ENCODE measurements around the gene INSIG2.
"Not testable (repeated sequence)": the region's sequence is repeated elsewhere in the genome, so short reads cannot be mapped to it uniquely, and the experiment has no call there.

INSIG2 gene

GRCh38 chr2:118061135-118061955 is 26.9 kb upstream of the INSIG2 start:
- DNase-seq (ENCODE audit: low read depth) = no peak

DNA sequence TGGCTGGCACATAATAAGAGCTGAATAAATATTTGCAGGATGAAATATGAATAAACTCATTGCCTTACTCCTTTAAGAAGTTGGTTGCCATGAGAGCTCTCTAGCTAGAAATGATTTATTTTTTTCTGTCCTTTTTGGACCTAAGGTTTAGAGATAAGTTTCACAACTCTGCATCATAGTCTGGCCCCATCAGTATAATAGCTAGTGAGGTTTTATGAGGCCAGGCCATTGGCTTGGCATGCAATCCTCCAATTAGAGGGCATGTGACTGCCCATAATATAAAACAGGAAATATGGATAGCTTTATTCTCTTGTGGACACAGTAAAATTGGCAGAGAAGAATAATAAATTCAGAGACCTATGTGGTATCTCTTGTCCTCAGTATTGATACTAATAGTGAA is 26.2 kb upstream of the INSIG2 start:
- DNase-seq (ENCODE audit: low read depth) = no peak

DNA sequence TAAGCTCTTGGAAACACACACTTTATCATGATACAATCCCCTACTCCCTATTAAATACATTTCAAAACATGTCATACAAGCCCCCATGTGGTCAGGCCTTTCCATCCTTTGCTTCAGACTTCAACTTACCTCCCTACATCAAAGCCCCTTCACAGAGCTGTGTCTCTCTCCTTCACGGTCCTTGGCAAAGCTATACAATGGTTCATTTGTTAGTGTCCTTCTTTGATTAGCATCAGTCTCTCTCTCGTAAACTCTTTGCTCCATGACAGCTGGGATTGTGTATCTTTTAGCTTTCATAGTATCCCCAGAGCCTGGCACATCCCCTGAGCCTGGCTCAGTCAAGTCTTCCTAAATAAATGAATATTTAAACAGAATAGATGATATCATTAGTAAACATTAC is 25.6 kb upstream of the INSIG2 start:
- DNase-seq (ENCODE audit: low read depth) = no peak

DNA sequence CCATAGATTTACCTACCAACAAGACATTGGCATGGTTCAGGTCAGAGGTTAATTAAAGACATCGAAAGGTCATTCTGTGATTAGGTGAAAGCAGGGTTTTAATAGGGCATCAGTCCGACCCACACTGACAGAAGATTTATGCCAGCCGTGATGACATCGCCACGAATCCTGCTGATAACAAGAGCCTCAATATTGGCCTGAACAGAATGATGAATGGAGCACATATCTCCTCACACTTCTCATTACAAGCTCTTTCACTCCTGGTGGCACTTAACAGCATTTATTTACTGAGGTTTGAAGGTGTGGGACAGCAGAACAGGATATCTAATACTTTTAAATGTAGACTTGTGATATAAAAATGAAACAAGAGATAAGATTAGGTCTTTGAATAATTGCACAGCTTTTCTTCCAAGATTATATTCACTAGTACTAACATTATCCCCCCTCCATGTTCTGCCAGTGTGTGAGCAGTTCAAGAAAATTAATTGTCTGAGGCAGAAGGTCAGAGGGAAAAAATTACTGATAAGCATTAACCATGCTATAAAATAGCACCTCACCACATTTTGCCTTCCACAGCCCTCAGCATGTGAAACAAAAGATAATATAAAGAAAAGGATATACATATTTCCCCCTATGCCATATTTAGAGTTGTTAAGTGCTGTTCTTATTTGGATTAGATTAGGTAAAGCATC is 23.1 kb upstream of the INSIG2 start:
- no peak for DNase-seq (ENCODE audit: low read depth)

DNA sequence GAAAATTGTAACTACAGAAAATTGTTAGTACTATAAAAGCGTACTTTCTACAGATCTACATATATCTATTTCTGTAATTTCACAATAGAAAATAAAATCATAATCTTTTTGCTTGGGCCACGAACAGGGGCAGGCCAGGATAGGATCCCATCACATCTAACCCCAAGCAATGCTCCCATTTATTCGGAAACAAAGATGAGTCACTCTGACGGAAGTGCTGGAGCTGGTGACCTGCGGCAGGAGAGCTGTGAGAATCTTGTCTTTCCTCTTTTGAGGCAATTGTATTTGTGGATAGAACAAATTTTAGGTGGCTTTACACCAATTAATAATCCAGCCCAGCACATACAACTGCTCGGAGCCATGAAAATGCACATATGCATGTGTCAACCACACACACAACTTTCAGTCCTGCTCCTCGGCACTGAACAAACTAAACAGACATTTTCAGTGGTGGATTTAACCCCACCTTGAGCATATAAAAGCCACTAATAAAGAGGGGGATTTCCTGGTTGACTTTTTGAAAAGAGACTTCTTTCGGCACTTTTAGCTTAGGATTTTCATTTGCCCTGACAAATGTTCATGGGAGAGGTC is 22.3 kb upstream of the INSIG2 start:
- DNase-seq (ENCODE audit: low read depth) = no peak

DNA sequence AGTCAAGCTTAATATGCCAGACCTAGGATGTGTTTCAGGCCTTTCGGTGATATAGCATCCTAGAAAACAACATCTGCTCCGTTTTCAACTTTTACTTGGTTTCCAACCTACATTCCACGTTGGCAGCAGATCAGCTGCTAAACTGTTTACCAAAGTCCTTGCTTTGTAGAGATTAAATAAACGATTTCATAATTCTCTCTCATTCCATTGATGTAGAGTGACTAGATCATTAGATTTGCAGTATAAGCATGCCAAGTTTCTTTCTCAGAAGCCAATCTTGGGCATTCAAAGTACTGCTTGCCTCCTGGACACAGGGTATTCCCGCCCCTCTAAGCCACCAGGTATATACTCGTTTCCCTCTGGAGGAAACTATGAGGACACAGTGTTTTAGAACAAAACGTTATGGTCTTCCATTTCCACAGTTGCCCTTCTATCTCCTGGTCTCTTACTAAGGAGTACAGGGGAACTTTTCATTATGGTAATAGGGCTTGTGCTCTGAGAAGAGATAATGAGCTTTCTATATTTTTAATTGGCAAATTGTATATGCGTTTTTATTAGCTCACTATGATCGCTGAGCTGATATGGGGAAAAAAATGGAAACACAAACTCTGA is 10.5 kb upstream of the INSIG2 start:
- DNase-seq (ENCODE audit: low read depth) = no peak

DNA sequence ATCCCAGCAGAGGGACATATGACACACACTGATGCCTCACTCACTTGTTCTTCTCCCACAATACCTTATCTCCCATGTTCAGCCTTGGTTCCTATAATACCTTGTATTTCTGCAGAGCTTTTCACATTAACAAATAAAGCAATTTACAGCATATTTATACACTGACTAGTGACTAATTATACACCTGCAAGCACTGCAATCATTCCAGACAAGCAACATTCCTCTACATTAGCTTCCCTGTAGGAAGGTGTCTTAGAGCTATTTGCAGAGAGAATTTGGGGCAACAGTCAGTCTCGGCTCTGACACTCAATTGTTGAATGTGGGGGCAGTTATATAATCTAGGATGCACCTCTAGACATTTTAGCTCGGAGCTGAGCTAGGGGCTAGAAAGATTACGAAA is 9.5 kb upstream of the INSIG2 start:
- no peak for DNase-seq (ENCODE audit: low read depth)

GRCh38 chr2:118084491-118085089 is 3.7 kb upstream of the INSIG2 start:
- no peak for DNase-seq (ENCODE audit: low read depth)

DNA sequence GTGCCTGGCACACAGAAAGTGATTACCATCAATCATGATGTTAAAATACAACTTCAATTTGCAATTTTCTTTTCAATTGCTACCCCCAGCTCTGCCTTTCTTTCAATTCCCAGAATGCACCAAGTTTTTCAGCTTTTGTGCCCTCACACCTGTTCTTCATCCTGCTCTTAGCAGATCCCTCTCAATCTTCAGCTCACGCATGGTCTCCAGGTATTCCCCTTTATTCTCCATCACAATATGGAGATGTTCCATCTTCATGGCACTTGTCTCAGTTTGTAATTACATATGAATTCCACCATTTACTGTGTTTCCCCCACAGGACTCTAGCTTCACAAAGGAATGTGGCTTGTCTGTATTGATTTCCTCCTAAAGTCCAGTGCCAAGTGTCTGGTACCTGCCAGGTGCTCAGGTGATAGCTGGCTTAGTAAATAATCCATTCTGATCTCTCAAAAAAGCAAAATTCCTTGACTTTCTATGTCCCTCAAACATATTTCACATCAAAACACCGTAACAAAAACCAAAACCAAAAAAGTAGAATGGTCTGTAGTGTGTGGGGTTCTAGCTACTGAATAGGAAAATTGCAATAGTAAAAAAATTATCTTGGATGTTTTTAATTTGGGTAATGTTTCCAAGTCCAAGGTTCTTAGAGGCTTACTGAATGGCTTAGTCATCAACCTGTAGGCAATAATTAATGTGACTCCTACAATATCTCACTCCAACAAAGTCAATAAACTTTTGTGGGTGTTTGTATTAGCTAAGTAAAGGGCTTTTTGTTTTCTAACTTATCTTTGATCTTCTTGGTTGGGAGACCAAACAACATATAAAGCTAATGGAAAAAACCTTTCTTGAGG is 2.9 kb upstream of the INSIG2 start:
- DNase-seq (ENCODE audit: low read depth) = no peak

GRCh38 chr2:118086024-118086633 is 2.1 kb upstream of the INSIG2 start:
- DNase-seq (ENCODE audit: low read depth) = no peak

DNA sequence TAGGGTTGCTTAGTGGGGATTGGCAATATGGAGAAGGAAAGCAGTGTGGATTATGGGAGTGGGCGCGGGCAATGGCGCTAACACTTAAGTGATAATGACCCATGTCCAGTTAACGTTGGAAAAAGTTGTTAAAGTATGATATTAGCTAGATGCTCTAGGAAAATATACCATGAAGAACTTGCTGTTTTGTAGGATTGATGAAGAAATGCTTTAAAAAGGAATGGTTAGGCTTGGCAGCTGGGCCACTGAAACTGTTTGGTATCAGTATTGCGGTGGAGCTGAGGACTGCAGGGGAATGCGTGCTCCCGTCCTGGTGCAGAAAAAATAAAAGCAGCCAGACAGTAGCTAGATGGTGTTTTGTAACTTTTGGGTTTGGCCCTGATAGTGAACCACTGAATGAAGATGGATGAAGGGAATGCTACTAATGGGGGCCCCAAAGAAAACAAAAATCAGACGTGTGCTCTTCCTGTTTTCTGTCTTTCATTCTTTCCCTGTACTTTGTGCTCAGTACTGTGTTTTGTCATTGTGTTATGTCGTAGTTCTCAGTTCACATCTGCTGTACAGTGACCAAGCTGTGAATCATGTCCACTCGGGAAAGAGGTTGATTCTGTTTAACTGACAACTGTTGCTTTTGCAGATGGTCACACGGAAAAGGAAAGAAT is 999 bp downstream of the INSIG2 start:
- DNase-seq (ENCODE audit: low read depth) = no peak

DNA sequence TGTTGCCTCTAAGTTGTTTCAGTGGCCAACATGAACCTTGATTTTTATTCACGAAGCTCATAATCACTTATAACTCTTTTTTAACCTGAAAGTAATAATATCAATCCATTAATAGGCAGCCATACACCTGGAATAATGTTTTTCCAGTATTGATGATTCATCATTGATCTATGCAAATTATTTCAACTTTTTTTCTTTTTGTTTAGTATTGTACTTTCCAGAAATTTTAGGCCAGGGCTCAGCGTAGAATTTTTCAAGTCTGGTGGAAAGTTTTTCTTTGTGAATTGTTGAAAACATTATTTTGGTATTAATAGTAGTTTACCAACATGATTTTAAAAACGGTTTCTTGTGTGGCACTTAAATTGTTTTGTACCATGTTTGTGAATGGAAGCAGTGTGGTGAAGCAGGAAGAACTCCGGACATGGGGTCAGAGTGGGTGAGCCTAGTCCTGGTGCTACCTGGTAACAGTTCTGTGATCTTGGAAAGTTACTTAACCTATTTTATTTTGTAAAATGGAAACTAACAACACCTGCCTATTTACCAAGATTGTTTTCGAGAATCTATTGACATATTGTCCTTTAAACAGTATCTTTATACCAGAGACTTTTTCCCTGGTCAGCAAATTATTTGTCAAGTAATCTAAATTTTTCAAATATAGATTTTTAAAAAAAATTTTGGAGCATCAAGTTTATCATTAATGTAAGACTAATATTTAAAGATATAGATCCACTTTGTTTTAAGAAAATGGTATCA is 2.3 kb downstream of the INSIG2 start:
- DNase-seq (ENCODE audit: low read depth) = no peak

- DNase-seq (ENCODE audit: low read depth) = no peak
These were observed 2.8 kb downstream of the INSIG2 start for GRCh38 chr2:118091140-118091478.

- no peak for DNase-seq (ENCODE audit: low read depth)
These were observed 3.4 kb downstream of the INSIG2 start for GRCh38 chr2:118091631-118092030.

DNA sequence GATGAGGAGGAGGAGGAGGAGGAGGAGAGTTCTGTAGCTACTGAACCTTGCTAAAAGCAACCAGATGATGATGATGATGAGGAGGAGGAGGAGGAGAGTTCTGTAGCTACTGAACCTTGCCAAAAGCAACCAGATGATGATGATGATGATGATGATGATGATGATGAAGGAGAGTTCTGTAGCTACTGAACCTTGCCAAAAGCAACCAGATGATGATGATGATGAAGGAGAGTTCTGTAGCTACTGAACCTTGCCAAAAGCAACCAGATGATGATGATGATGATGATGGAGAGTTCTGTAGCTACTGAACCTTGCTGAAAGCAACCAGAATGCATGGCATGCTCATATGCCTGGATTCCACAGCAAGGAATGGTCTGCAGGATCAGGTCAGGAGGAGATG is 5.8 kb downstream of the INSIG2 start:
- DNase-seq (ENCODE audit: low read depth) = not testable (repeated sequence)

DNA sequence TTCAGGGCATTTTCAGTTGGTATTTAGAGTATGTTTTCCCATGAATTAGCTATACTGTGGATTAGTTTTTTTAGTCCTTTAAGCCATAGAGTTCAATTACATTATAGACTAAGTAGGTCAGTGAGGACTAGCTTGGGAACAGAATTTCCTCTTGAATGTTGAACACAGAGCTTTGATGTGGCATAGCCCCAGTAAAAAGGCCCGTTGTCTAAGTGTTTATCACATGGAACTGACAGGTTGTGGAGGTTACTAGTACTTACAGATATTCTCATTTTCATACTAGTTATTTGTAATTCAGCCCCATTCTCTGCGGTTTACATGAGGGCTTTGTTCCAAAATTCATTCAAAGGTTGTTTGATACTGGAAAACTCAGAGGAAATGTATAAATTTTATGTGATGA is 6.2 kb downstream of the INSIG2 start:
- DNase-seq (ENCODE audit: low read depth) = no peak

DNA sequence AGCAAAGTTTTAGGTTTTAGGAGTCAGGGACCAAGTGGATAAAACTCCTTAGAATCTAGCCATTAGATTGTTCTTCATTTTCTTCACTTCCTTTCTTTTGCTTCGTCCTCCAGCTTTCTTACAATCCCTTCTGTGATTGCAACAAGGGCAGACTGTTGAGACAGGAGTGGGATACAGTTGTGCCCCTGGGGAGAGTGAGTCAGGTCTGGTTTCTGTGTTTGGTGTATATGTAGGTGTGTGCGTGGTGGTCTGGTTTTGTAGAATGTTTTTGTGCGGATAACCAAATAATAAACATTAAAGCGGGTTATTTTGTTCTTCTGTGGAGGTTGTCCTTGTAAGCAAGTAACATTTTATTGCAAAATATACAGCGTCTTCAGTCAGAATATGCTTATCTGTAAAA is 7.3 kb downstream of the INSIG2 start:
- DNase-seq (ENCODE audit: low read depth) = no peak

DNA sequence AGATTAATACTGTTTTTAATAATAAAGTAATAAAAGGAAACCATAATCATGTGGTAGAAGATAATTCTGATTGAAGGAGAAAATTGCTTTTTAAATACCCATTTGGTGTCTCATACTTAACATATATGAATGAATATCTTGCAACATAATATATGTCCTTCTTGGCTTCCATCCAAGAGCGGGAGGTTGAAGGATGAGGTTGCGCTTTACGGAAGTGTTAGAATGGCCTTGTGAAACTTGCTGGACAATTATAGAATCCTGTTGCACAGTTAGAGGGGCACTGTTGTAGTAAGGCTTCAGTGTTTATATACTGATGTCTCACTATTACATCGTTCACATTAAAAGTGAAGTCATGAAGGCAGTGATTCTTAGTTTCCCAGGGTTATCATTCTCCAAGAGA is 9.4 kb downstream of the INSIG2 start:
- no peak for DNase-seq (ENCODE audit: low read depth)

DNA sequence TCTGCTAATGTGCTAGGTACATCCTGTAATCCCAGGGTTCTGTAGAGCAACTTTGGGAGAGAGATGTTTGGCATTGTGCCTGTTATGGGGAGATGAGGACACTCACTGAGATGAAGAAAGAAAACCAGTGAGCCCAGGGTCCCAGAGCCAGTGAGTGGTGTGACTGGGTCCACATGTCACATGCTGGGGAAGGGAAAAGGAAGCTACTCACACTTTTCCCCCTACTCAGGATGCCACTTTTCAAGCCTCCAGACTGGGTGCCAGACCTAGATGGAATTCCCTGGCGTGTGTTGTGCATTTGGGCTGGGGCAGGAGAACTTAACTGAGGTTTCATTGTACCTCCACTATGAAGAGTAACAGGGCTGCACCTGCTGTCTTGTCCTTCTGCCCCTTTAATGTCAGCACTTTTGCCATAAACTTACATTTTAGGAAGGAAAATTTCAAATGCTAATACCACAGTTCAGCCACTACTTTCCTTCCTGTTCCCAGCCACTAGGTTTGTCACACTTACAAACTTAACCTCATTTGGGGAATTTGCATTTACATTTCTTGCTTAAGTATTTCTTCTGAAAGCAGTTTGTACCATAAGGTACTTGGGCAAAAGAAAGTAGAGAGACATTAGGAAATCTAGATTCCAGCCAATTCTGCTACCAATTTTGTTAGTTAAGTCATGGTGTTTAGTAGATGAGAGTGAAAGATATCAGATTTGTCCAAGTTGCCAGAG is 10.2 kb downstream of the INSIG2 start:
- DNase-seq (ENCODE audit: low read depth) = no peak

Measured in activated T-helper 1 cell treated with Interleukin-2 at 50 U/mL for 16 hours (primary cell).